ENCODE data around the gene TLR5.

Gene TLR5

DNA sequence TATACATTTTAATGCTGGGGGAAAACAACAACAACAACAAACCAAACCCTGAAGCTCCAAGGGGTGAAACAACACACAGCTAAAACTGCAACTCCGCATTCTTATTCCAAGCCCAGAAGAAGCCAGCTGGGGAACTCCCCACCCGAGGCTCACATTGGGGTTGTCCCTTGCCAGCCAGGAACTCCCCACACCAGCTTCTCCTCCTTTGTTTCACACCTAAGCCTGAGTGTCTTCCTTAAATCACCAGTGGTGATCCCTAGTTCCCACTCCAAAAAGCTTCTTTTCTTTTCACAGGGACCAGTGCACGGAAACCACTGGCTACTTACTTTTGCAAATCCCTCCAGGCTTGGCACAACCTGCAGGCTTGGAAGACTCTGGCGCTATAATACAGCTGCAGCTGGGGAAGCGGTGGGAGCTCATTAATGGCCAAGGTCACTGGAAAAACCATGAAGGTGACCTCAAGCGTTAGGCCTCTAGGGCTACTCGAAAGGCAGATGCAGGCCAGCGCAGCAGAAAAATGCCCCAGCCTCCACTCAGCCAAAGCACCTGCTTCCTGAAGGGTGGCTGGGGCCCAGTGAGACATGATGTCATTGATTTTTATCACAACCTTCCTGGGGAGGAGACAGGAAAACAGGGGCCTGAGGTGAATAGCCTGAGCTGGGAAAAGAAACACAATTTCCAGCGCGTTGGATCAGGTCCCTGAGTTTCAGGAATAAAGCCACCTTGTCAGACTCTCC lies 40.1 kb downstream of the TLR5 start:
- DNase-seq = no peak

DNA sequence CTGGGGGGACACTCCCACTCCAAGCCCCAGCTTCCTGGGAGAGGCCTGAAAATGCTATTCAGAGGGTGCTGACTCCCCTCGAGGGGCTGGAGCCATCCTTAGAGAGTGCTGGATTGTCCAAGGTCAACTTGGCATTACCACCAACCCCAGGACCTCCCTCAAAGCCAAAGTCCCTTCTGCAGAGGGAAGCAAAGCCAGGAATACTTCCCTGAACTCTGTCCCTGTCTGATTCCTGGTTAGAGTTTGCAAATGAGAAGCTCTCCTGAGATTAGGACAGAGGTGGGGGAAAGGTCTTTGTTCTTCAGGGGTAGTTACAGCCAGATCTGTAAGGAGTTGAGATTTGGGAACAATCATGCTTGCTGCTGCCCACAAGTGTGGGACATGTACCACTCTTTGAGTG lies 45.3 kb downstream of the TLR5 start:
- DNase-seq = no peak

DNA sequence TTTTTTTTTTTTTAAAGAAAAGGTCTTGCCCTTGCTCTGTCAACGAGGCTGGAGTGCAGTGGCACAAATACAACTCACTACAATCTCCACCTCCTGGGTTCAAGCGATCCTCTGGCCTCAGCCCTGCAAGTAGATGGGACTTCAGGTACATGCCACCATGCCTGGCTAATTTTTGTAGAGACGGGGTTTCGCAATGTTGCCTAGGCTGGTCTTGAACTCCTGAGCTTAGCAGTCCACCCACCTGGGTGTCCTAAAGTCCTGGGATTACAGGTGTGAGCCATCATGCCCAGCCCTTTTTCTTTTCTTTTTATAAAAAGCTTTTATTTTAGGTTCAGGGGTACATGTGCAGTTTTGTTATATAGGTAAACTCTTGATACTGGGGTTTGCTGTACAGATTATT lies 47.2 kb downstream of the TLR5 start:
- no peak for DNase-seq

DNA sequence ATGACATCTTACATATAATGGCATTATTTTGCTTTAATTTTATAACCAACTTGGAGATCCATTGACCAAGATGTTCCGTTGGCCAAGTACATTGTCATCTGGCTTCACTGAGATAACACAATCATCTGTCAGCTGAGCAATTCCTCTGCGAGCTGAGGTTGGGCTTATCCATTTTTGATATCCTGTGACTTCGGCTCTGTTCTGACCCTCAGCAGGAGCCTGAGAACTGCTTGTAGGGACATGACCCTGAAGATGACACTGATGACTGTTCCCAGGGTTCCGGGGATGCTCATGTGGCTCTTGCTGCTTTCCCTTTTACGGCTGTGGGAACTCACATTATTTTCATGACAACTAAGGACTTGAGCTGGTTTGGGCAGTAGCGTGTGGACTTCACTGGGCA lies 51.2 kb downstream of the TLR5 start:
- DNase-seq = no peak

DNA sequence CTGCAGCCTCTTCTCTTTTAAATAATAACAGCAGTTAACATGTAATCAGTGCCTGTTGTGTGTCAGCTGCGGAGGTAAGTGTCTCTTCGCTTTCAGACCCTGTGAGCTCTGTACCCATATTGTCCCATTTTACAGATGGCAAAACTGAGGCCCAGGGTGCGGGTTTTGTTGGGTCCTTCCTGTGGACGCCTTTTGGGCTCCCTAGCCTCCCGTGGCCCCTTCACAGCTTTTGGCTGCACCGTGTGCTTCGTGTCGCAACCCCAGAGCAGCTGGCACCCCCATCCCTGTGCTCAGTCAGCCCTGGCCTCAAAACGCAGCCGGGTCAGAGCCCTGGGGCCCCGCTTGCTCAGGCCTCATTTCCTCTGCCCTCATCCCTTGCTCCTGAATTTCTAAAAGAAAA lies 53.8 kb downstream of the TLR5 start:
- no peak for DNase-seq

DNA sequence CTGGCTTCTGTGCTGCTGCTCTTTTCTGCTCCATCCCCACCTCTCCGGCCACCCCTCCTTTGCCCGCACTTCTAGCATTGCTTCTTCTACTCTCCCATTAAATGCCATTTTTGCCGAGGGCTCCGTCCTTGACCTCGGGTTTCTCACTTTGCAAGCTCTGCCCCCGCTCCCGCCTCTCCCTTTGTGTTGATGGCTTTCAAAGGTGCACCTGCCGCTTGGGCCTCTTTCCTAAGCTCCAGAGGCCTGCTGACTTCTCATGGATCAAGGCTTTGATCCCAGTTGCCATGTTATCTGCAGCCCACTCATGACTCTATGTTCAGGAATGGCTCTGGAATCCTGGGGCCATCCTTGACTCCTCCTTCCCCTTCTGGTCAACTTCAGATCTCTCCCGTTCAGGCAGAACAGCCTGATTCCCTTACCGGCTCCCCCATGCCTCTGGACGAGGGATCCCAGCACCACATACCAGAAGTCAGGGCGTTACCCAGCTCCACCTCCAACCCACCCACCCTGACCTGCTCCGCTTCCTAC lies 54.3 kb downstream of the TLR5 start:
- DNase-seq = no peak

GRCh38 chr1:223087291-223088255 lies 55.5 kb downstream of the TLR5 start:
- no peak for DNase-seq

GRCh38 chr1:223084464-223084866 lies 58.6 kb downstream of the TLR5 start:
- DNase-seq = no peak

DNA sequence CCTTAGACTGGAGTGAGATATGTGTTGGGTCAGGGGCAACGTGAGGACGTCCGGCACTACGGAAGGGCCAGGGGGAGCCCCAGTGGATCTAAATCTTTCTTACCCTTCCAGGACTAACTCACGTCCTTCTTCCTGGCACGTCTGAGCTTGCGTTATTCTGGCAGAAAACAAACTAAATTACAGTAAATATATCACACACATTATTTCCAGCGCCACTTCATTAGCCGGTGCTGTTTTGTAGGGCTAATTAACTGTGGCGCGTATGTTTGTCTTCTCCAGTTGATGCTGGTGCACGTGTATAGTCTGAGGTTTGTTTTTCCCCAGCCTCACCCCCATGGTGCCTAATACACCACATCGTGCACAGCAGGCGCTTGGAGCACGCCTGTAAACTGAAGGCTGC lies 59.2 kb downstream of the TLR5 start:
- DNase-seq = no peak

DNA sequence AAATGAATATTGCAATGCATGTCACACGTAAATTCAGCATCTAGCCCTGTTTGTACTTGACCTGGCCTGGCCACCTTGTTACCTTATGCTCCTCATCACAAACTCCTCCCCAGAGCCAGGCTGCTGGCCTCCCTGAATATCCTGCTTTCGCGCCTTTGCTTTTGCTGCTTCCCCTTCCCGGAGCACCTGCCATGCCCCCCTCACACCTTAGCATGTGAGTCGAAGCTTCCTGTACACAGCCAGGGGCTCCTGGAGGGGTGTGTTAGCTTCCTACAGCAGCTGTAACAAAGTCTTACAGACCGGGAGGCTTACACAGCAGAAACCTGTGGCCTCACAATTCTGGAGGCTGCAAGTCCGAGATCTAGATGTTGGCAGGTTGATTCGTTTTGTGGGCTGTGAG lies 60.1 kb downstream of the TLR5 start:
- no peak for DNase-seq

GRCh38 chr1:223081181-223081994 lies 61.7 kb downstream of the TLR5 start:
- DNase-seq = peak; percentile 60

DNA sequence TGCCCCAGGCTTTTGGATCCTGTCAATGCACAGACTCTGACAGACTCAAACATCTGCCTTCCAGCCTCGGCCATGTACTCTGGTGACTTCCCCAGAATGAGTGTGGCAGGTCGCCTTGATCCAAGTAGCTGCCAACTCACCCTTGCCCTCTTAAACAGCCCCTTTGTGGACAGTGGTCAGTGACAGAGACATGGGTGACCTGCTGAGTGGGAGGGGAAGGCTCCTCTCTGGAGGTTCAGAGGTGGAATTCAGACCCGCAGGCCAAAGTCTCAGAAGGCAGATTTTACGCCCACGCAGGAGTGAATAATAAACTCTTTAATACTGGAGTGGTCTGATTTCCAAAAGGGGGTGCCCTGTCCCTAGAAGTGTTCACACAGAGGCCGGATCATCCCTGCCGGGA lies 63.5 kb downstream of the TLR5 start:
- no peak for DNase-seq

DNA sequence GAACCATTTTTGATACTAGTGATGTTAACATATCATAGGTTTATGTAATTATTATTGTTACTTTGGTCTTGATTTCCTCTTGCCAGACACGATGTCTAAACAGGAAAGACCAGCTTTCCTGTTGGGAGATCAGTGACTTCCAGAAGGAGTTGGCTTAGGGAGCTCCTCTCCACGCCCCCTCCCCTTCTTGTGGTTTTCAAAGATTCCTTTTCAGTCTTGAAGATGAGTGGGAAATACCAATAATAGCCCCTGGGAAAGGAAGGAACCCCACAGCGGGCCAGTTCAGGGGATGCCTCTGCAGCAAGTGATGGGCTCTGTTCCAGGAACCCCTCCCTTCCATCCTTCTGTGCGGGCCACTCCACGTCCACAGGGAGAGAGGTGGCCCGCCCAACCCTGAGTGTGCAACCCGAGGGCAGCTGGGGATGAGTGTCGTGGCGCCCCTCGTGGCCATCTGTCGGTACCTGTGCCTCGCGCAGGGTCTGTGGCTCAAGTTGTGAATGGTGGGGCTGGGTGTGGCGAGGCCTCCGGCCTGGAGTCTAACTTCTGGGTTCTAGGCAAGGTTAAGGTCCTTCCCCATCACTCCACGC lies 65.7 kb downstream of the TLR5 start:
- DNase-seq = no peak

GRCh38 chr1:223076362-223076761 lies 66.7 kb downstream of the TLR5 start:
- DNase-seq = no peak

DNA sequence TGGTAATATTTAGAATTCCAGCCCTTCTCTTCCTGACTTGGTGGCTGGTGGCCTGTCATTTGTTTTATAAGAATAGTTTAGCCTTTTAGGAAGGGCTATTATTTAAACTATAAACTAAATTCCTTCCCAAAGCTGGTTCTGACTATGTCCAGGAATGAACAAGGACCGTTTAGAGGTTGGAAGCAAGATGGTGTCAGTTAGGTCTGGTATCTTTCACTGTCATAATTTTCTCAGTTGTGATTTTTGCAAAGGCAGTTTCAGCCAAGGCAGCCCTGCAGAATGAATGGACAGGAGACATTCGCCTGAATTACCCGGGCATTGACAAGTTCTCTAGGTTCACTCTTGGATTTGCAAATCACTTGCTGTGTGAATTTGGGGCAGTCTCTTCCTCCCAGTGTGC lies 67.2 kb downstream of the TLR5 start:
- no peak for DNase-seq

GRCh38 chr1:223074445-223075300 lies 68.4 kb downstream of the TLR5 start:
- DNase-seq = no peak

GRCh38 chr1:223068900-223069665 lies 74.0 kb downstream of the TLR5 start:
- no peak for DNase-seq

GRCh38 chr1:223067914-223068313 lies 75.1 kb downstream of the TLR5 start:
- DNase-seq = no peak

DNA sequence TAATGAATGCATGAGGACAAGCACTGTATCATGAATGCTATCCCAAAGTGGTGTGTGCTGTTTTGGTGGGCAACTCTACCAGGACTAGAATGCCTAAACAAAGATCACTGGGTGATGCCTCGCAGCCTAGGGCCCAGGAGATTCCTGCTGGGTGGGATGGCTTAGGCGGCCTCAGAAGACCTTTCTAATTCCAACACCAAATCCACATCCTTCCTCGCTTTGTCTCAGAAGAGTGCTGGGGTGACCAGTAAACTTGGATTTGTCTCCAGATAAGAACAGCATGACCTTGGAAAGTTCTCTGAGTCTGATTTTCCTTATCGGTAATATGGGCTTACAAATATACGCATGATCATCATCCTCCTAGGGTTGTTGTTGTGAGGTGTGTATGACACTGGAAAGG lies 76.6 kb downstream of the TLR5 start:
- no peak for DNase-seq

GRCh38 chr1:223062177-223062576 lies 80.9 kb downstream of the TLR5 start:
- DNase-seq = no peak

DNA sequence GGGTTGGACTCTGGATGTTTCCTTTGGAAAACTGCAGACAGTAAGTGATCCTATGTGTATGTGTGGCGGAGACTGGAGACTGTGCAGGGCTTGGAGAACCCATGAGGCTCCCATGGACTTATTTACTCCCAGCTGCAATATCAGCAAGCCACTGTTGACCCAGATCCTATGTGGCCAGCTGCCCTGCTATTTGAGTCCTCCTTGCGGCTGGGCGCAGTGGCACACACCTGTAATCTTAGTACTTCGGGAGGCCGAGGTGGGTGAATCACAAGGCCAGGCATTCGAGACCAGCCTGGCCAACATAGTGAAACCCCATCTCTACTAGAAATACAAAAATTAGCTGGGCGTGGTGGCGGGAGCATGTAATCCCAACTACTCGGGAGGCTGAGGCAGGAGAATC lies 83.5 kb downstream of the TLR5 start:
- no peak for DNase-seq

All from NCI-H524 treated with DMSO at 0.1 percent for 48 hours (cell line).